ENCODE results near the gene CALML3. TPM values are rescaled to one million over a fixed set of nuclear protein-coding genes. Genes with fewer than 3 reads are reported as not detected.

Gene CALML3
- total RNA-seq, 4 donors from 2014 or later = not detected

GRCh38 chr10:5485290-5485689 lies 39.5 kb upstream of the CALML3 start:
- Histone ChIP-seq H3K36me3 (no peaks in the 10 kb centered on the region), H3K4me1 (no peaks in the 10 kb centered on the region), H3K9me3 (no peaks in the 10 kb centered on the region), H3K27ac (no peak overlapping the region), H3K4me3 (no peak overlapping the region), H3K27me3 (no peaks in the 10 kb centered on the region)
- intact Hi-C loops (cut with DNase I; ENCODE audit: low total_unique reads) = no loop called here
- TF ChIP-seq, protein P1, sequence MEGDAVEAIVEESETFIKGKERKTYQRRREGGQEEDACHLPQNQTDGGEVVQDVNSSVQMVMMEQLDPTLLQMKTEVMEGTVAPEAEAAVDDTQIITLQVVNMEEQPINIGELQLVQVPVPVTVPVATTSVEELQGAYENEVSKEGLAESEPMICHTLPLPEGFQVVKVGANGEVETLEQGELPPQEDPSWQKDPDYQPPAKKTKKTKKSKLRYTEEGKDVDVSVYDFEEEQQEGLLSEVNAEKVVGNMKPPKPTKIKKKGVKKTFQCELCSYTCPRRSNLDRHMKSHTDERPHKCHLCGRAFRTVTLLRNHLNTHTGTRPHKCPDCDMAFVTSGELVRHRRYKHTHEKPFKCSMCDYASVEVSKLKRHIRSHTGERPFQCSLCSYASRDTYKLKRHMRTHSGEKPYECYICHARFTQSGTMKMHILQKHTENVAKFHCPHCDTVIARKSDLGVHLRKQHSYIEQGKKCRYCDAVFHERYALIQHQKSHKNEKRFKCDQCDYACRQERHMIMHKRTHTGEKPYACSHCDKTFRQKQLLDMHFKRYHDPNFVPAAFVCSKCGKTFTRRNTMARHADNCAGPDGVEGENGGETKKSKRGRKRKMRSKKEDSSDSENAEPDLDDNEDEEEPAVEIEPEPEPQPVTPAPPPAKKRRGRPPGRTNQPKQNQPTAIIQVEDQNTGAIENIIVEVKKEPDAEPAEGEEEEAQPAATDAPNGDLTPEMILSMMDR (IDR thresholded peaks at IDR 0.05) = no peak
- TF ChIP-seq POLR2A (IDR thresholded peaks at IDR 0.05) = no peak
- DNase-seq = no peak

- H3K9me3 ChIP-seq = no peaks in the 10 kb centered on the region
- TF ChIP-seq POLR2A (IDR thresholded peaks at IDR 0.05) = no peak
- TF ChIP-seq, protein P1 (IDR thresholded peaks at IDR 0.05) = no peak
- no peak overlapping the region for H3K4me3 ChIP-seq
- no peaks in the 10 kb centered on the region for H3K36me3 ChIP-seq
- intact Hi-C loops (cut with DNase I; ENCODE audit: low total_unique reads) = no loop called here
- H3K4me1 ChIP-seq = no peaks in the 10 kb centered on the region
- no peaks in the 10 kb centered on the region for H3K27me3 ChIP-seq
- no peak for DNase-seq
- no peak overlapping the region for H3K27ac ChIP-seq
Measured at GRCh38 chr10:5485948-5486852, 38.6 kb upstream of the CALML3 start.

DNA sequence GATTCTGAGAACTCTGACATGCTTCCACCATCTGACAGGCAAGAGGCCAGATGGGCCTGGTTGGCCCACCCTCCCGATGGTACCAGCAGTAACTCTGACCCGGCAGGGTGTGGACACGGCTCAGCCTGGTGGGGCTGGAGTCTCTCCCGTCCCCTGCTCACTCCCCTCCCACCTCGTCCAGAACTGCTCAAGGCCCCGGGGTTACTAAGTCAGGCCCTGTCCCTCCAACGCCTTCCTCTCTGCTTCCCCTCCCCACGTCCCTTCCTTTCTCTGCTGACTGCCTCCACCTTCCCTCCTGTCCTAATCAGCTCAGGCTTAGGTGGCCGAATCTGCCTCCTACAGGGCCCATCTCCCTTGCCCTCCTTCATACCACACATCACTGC lies 37.9 kb upstream of the CALML3 start:
- Histone ChIP-seq H3K27me3 (no peaks in the 10 kb centered on the region), H3K4me3 (no peak overlapping the region), H3K36me3 (no peaks in the 10 kb centered on the region), H3K9me3 (no peaks in the 10 kb centered on the region), H3K4me1 (no peaks in the 10 kb centered on the region), H3K27ac (no peak overlapping the region)
- no peak for DNase-seq
- intact Hi-C loops (cut with DNase I; ENCODE audit: low total_unique reads) = no loop called here
- TF ChIP-seq, protein P1 (IDR thresholded peaks at IDR 0.05) = no peak
- no peak for TF ChIP-seq POLR2A (IDR thresholded peaks at IDR 0.05)

GRCh38 chr10:5488272-5489161 lies 36.2 kb upstream of the CALML3 start:
- DNase-seq = no peak
- no peaks in the 10 kb centered on the region for H3K4me1 ChIP-seq
- intact Hi-C loops (cut with DNase I; ENCODE audit: low total_unique reads) = no loop called here
- H3K27ac ChIP-seq = no peak overlapping the region
- no peak overlapping the region for H3K4me3 ChIP-seq
- no peak for TF ChIP-seq POLR2A (IDR thresholded peaks at IDR 0.05)
- TF ChIP-seq, protein P1 (IDR thresholded peaks at IDR 0.05) = no peak
- no peaks in the 10 kb centered on the region for H3K27me3 ChIP-seq
- no peaks in the 10 kb centered on the region for H3K9me3 ChIP-seq
- H3K36me3 ChIP-seq = no peaks in the 10 kb centered on the region

- Histone ChIP-seq H3K36me3 (no peaks in the 10 kb centered on the region), H3K4me3 (no peak overlapping the region), H3K27ac (no peak overlapping the region), H3K27me3 (no peaks in the 10 kb centered on the region), H3K9me3 (no peaks in the 10 kb centered on the region), H3K4me1 (no peaks in the 10 kb centered on the region)
- DNase-seq = no peak
- TF ChIP-seq, protein P1 (IDR thresholded peaks at IDR 0.05) = no peak
- TF ChIP-seq POLR2A (IDR thresholded peaks at IDR 0.05) = no peak
- intact Hi-C loops (cut with DNase I; ENCODE audit: low total_unique reads) = no loop called here
Measured at GRCh38 chr10:5490032-5490431, 34.7 kb upstream of the CALML3 start.

Measured in uterus (tissue), 4 donors.